ENCODE results near the gene GBE1. TPM values are rescaled to one million over a fixed set of nuclear protein-coding genes. Genes with fewer than 3 reads are reported as not detected.
"Not testable (repeated sequence)": the region's sequence is repeated elsewhere in the genome, so short reads cannot be mapped to it uniquely, and the experiment has no call there.

The GBE1 gene
- total RNA-seq, 4 donors from 2014 or later, result 22.2 to 27.8 (median 25.3) TPM

- WGBS, result 53% methylated on average over 4 of the region's 4 CpGs
- TF ChIP-seq EP300 (IDR thresholded peaks at IDR 0.05), result no peak
- no peaks in the 10 kb centered on the region for H3K9me3 ChIP-seq
- no peaks in the 10 kb centered on the region for H3K36me3 ChIP-seq
- intact Hi-C loops (cut with DNase I), result no loop called here
- H3K27ac ChIP-seq (replicated peaks in 1 of 4), result no peak overlapping the region
- H3K4me3 ChIP-seq, result no peak overlapping the region
- no peak for DNase-seq (ENCODE audit: extremely low spot score)
- H3K4me1 ChIP-seq, result peaks cover 0 to 4% (median 0%) of the 10 kb centered on the region in 4 donors
- H3K27me3 ChIP-seq, result no peaks in the 10 kb centered on the region
Observed at GRCh38 chr3:81778678-81779182, 17.3 kb upstream of the GBE1 start.

- intact Hi-C loops (cut with DNase I), result no loop called here
- Histone ChIP-seq H3K9me3 (no peaks in the 10 kb centered on the region), H3K27me3 (no peaks in the 10 kb centered on the region), H3K4me1 (peaks cover 0 to 4% (median 0%) of the 10 kb centered on the region in 4 donors), H3K36me3 (no peaks in the 10 kb centered on the region), H3K27ac (replicated peaks in 1 of 4) (no peak overlapping the region), H3K4me3 (no peak overlapping the region)
- TF ChIP-seq CTCF (IDR thresholded peaks at IDR 0.05), result no peak
- no peak for TF ChIP-seq POLR2AphosphoS5 (IDR thresholded peaks at IDR 0.05)
- no peak for TF ChIP-seq POLR2A (IDR thresholded peaks at IDR 0.05; ENCODE audit: low read depth)
- TF ChIP-seq EP300 (IDR thresholded peaks at IDR 0.05), result no peak
- WGBS, result 83% methylated on average over 2 of the region's 2 CpGs
- no peak for DNase-seq (ENCODE audit: extremely low spot score)
Observed at GRCh38 chr3:81776643-81777042, 15.2 kb upstream of the GBE1 start.

GRCh38 chr3:81770710-81771109 lies 9.3 kb upstream of the GBE1 start:
- no peaks in the 10 kb centered on the region for H3K36me3 ChIP-seq

GRCh38 chr3:81769299-81769698 lies 7.9 kb upstream of the GBE1 start:
- no peak overlapping the region for H3K4me3 ChIP-seq
- no peak for TF ChIP-seq EP300 (IDR thresholded peaks at IDR 0.05)
- TF ChIP-seq POLR2A (IDR thresholded peaks at IDR 0.05; ENCODE audit: low read depth), result no peak
- no peak for TF ChIP-seq POLR2AphosphoS5 (IDR thresholded peaks at IDR 0.05)
- TF ChIP-seq CTCF (IDR thresholded peaks at IDR 0.05), result no peak
- H3K27me3 ChIP-seq, result no peaks in the 10 kb centered on the region
- H3K4me1 ChIP-seq, result peaks cover 0 to 4% (median 0%) of the 10 kb centered on the region in 4 donors
- H3K9me3 ChIP-seq, result no peaks in the 10 kb centered on the region
- intact Hi-C loops (cut with DNase I), result no loop called here
- DNase-seq (ENCODE audit: extremely low spot score), result no peak
- 71% methylated on average over 2 of the region's 2 CpGs for WGBS
- H3K36me3 ChIP-seq, result no peaks in the 10 kb centered on the region
- no peak overlapping the region for H3K27ac ChIP-seq (replicated peaks in 1 of 4)

More at GRCh38 chr3:81770710-81771109, 9.3 kb upstream of the GBE1 start:
- Histone ChIP-seq H3K27ac (replicated peaks in 1 of 4) (no peak overlapping the region), H3K9me3 (no peaks in the 10 kb centered on the region), H3K27me3 (no peaks in the 10 kb centered on the region), H3K4me1 (no peaks in the 10 kb centered on the region), H3K4me3 (no peak overlapping the region)
- 83% methylated on average over 3 of the region's 3 CpGs for WGBS
- TF ChIP-seq POLR2A (IDR thresholded peaks at IDR 0.05; ENCODE audit: low read depth), result no peak
- no peak for TF ChIP-seq EP300 (IDR thresholded peaks at IDR 0.05)
- TF ChIP-seq CTCF (IDR thresholded peaks at IDR 0.05), result no peak
- no peak for TF ChIP-seq POLR2AphosphoS5 (IDR thresholded peaks at IDR 0.05)
- no peak for DNase-seq (ENCODE audit: extremely low spot score)
- intact Hi-C loops (cut with DNase I), result no loop called here

GRCh38 chr3:81767250-81767859 lies 5.9 kb upstream of the GBE1 start:
- WGBS, result 94% methylated on average over 8 of the region's 47 CpGs
- H3K27ac ChIP-seq (replicated peaks in 1 of 4); H3K9me3 ChIP-seq; DNase-seq (ENCODE audit: extremely low spot score); H3K4me3 ChIP-seq; H3K36me3 ChIP-seq; intact Hi-C loops (cut with DNase I); H3K27me3 ChIP-seq: not testable (repeated sequence)
- peaks cover 2 to 13% (median 3%) of the 10 kb centered on the region in 4 donors for H3K4me1 ChIP-seq

- intact Hi-C loops (cut with DNase I), result no loop called here
- no peaks in the 10 kb centered on the region for H3K27me3 ChIP-seq
- TF ChIP-seq EP300 (IDR thresholded peaks at IDR 0.05) (no peak), POLR2AphosphoS5 (IDR thresholded peaks at IDR 0.05) (no peak), POLR2A (IDR thresholded peaks at IDR 0.05; ENCODE audit: low read depth) (no peak), CTCF (IDR thresholded peaks at IDR 0.05) (no peak)
- H3K27ac ChIP-seq (replicated peaks in 1 of 4), result no peak overlapping the region
- no peaks in the 10 kb centered on the region for H3K9me3 ChIP-seq
- peaks cover 13 to 19% (median 13%) of the 10 kb centered on the region in 4 donors for H3K4me1 ChIP-seq
- 73% methylated on average over 2 of the region's 2 CpGs for WGBS
- DNase-seq (ENCODE audit: extremely low spot score), result no peak
- H3K36me3 ChIP-seq, result no peaks in the 10 kb centered on the region
- H3K4me3 ChIP-seq, result no peak overlapping the region
Observed at GRCh38 chr3:81765400-81765799, 4.0 kb upstream of the GBE1 start.
